ENCODE results near the gene MB21D2.

Gene MB21D2

DNA sequence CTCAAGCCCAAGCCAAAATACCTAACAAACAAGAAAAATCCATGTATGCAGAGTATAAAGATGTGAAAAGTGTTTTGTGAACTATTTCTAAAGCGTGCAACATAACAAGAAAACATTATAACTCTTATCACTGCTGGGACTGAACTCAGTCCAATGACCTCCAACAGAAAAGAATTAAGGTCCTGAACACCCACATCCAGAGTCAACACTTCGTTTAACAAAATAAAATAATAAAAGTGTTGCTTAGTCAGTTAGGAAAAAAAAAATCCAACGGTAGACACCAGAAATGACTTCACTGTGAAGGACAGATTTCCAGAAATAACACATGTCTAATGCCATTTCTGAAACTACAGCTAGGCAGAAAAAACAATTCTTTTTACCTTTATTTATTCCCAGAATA lies 28.0 kb downstream of the MB21D2 start:
- DNase-seq: no peak

DNA sequence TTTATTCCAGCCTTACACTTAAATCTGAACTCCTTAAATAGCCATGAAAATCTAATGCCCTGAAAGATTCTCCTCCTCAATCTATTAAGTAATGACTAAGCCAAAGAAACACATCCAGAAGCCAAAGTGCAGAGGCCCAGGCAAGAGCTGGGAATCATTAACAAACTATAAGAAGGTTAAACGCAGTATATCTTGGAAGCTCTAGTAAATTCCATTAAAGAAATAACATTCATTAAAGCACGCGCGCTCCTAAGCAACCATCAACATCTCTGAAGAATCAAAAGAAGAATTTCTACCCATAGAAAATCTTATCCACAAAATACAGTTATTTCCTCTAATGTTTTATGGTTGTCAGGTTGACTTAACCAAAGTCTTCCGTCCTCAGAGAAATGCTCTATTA lies 29.5 kb downstream of the MB21D2 start:
- DNase-seq: no peak

DNA sequence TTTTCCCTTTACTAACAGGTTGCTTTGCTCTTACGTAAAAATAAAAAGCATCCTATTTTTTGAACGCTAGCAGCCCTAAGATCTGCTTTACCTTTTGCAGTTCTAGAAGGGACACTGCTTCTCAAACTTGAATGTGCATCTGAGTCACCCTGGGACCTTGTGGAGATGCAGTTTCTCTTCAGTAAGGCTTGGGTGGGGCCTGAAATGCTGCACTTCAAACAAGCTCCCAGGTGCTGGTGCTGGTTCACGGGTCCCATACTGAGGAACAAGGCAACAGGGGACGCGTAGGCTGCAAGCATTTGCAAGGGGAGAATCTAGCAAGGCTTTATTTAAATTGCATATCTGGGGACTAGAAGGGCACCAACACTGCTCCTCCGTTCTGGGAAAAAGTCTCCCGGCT lies 30.0 kb downstream of the MB21D2 start:
- DNase-seq: no peak

DNA sequence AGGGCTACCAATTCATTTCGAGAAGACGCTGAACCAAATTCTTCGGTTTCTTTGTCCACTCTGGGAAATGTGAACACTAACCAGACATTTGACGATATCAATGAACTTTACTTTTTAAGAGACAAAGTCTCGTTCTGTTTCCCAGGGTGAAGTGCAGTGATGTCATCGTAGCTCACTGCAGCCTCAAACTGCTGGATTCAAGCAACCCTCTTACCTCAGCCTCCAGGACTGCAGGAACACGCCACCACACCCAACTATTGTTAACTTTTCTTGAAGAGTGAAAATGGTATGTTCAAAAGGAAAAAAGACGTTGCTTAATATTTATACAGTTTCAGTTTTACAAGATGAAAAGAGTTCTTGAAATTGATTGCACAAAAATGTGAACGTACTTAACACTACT lies 30.6 kb downstream of the MB21D2 start:
- DNase-seq: no peak

DNA sequence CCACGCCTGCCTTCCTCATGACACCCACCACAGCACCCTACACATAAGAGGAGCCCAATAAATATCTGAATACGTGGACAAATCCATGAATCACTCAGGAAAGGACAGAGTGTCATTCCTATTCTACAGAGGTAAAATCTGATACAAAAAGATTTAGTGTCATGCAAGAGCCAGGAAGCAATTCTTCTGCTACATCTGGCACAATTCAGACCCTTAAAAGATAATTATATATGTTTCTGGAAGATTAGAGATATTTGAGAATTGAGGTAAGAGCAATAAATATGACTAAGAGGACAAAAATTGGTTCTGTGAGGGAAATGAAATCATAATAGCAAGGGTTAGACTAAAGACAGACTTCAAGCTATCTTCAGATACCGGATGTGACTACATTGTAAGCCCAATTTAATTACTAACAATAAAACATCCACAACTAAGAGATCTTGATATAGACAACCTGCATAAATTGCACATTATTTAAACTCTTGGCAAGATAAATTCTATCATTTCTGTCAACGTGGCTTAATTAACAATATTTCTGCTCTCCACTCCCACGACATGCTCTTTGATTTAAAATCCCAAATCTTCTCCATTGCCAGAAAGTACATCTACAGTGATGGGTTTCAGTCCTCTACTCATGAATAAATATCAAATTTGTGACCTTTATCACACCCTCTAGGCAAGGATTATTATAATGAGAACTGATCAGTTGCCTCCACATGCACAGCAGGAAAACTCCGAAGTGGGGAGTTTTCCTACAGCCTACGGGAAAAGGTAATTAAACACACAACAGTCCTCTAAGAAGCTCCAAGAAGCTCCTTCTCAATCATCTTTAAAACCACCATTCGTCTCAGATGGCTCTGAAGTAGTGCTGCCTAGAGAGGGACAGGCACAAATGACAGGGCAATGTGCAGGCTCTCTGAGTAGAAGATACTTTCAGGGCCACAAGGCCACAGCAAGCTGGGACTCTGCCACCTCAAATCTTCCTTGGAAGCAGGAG lies 32.6 kb downstream of the MB21D2 start:
- DNase-seq: no peak

DNA sequence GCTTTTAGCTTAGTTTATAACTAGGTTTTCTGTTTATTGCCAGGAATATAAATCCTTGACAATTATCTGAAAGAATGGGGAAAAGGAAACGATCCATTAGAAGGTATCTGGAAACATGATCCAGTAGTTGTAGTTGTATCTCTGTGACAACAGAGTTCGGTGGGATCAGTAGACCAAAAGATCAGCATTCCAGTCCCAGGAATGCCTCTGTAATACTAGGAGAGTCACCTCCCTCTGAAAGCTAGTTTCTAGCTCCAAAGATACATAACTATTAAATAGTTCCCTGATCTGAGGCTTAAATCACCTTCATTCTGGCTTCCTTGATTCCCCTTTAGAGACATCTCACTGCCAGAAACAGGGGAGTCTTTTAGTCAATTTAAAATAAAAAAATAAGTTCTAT lies 34.1 kb downstream of the MB21D2 start:
- DNase-seq: no peak

DNA sequence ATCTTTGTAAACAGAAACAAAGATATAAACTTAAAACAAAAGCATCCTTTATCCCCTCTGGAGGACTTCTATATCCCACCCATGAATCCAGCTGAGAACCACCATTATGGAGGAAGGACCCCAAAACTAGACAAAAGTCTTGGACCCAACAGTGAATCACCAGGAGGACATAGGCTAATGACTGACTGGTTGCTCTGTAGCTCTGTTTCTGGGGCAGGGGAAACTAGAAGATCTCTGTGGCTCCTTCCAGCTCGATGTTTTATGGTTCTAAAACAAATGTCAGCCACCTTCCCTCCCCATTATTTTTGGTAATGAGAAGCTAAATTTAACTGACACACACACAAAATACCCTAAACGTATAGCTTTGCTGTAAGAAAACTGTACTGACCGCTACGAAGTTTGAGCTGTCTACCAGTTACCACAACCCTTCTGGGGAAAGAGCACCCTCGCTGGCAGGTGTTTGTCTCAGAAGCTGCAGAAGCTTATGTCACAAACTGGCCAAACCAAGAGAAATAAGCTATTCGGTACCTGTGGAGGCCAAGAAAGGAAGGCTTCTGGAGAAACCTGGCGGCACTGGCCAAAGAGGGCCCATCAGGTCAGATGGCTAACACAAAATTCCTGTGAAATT lies 36.4 kb downstream of the MB21D2 start:
- no peak for DNase-seq

DNA sequence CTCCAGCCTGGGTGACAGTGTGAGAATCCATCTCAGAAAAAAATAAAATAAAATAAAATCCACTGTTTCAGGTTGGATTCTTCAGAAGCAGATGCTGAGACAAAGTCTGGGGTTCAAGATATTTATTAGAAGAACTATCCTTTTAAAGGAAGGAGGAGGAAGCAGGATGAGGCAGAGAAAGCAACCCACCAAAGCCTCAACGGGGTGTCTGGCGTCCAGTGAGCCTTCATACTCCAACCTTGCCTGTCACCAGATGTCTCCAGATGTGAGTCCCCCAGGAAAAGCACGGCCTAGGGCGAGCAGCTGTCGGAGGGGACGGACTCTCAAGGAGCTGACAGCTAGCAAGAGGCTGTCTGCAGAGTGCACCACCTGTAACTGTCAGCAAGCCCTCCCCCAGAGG lies 37.3 kb downstream of the MB21D2 start:
- no peak for DNase-seq

DNA sequence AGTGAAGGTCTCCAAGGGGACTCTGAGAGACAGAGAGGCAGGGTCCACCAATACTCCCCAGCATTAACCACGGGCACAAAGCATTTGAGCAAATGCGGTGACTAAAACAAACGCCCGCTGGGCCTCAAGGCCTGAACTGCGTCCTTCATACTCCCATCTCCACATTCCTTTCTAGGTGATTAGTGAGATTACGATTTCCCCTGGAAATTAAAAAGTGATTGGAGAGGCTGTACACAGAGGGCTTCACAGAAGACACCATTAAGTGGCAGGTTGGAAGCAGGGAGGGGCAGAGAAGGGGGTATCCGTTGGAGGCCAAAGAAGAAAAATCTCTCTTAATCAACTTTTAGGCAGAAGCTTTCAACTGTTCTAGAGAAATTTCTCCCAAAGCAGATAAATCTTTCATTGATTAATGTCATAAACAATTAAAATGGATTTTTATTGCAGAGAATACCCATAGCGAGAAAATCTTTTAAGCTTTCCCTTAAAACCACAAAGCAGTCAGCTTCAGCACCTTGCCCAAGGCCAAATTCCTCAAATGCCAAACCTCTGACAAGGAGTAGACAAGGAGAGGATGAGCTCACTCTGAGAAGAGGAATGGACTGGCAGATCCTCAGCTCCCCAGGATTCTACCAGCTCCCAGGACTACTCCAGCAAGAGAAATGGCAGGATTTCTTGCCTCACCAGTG lies 38.2 kb downstream of the MB21D2 start:
- no peak for DNase-seq

DNA sequence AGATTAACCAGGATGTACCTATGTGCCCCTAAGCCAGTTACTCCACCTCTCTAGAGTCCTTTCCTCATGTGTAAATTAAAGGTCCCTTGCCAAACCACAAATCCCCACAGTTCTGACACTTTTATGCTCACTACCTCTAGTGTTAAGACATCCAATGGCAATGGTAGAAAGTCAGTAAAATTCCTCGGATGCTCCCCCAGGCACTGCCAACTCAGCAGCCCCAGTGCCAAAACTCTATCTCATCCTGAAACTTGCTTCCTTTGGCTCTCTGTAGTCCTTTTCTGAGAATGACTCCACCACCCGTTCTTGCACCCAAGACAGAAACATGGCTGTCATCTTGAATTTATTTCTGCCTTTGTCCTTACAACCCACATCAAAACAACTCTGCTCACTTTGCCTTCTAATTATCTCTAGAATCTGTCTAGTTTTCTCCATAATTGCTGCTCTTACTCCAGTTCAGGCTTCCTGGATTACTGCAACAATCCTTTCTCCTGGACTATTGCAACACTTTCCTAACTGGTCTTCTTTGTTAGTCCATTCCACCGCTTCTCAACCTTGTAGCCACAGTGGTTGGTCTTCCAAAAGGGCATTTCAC lies 41.6 kb downstream of the MB21D2 start:
- DNase-seq: no peak

DNA sequence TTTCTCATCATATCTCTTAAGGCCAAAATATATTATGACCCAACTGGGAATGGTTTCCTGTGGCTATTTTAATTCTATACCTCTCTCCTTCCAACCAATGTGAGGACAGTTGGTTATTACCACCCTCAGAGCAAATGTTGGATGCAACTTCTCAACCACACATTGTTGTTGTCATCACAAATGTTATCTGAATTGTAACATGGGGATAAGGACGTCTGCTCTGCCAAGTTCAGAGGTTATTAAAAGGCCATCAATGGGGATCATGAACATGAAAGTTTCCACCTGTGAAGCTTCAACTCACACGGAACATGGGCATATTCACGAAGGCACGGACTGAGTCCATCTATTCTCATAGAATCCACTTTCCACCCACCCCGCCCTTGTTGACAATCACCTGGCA lies 46.8 kb downstream of the MB21D2 start:
- no peak for DNase-seq

DNA sequence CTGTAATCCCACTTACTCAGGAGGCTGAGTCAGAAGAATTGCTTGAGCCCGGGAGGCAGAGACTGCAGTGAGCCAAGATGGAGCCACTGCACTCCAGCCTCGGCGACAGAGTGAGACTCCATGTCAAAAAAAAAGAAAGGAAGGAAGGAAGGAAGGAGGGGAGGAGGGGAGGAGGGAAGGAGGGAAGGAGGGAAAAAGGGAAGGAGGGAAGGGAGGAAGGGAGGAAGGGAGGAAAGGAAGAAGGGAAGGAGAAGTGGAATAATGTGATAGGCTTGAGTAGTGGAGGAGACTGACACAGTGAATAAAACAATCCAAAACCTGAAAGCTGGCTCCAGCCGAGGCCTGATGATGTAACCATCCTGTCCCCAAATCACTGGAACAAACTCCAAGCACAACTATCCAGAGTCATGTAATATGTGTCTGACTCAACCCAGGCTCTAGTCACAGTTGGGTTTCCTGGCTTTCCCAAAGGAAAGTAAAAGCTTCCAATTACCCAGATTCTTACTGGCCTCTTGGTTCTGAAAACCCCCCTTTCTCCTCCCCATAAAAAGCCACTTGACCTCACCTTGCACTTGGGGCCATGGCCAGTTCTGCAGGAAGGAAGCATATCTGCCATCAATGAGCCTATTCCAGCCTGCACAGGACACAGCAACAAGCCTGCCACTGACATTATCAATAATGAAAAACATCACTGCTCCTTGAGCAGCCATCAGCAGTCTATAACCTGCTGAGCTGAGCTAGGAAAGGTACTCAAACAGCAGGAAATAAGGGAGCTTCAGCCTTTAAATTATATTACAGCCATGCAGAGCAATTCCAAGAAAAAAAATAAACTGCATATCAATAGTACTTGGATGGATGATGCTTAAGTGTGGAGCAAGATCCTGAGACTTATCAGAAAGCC lies 48.3 kb downstream of the MB21D2 start:
- DNase-seq: no peak

DNA sequence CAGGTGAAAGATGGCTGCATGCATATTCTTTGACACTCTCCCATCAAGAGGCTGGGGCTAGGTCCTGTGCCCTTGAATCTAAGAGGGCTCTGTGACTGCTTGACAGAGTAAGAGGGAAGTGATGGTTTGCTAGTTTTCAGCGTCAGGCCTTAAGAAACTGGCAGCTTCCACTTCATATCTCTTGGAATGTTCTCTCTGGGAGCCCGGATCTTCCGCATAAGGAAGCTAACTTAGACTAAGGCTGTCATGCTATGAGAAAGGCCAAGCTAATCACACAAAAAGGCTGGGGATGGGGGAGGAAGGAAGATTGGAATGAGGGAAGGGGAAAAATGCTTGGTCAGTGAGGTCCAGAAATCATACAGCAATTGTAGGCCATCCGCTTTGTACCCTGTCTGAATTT lies 50.0 kb downstream of the MB21D2 start:
- DNase-seq: no peak

DNA sequence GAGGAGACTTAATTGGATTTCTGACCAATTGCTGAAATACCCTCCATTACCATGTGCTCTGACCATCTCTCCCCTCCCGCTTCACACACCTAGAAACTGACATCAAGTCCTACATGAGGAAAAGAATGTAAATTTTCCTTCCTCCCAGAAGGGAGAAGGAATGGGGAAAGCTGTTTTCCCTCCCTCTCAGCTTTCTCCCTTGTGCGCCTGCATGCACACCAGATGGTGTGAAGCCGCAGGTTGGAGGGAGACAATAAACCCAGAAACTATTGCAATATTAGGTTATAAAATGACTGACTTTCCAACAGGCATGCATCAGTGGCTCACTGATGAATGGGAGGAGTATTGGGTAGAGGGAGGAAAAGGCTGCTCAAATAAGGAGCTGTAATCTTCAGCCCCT lies 50.9 kb downstream of the MB21D2 start:
- DNase-seq: no peak

DNA sequence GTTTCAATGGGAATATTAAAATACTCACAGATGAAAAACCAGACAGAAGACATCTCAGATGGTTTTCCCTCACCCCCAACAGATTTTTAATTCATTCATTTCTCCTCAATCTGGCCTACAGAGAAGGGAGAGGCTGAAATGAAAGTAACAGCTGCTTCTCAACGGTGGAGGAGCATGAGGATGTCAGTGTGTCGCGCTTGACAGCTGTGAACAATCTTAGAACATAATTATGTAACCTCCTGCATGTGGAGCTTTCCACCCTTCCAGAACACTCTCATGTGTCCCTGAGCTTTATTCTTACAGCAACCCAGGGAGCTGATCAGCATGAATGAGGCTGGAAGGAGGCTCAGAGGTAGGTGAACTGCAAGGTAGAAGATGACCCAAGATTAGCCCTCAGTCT lies 52.7 kb downstream of the MB21D2 start:
- no peak for DNase-seq

DNA sequence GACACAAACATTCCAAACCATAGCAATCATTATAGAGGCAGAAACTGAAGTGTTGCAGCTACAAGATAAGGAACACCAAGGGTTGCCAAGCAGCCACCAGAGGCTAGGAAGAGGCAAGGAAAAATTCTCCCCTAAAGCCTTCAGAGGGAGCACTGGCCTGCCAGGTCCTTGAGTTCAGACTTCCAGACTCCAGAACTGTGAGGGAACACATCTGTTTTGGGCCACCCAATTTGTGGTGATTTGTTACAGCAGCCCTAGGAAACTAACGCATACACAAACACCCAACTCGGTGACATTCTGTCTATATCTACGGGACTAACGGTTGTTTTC lies 54.6 kb downstream of the MB21D2 start:
- DNase-seq: no peak

DNA sequence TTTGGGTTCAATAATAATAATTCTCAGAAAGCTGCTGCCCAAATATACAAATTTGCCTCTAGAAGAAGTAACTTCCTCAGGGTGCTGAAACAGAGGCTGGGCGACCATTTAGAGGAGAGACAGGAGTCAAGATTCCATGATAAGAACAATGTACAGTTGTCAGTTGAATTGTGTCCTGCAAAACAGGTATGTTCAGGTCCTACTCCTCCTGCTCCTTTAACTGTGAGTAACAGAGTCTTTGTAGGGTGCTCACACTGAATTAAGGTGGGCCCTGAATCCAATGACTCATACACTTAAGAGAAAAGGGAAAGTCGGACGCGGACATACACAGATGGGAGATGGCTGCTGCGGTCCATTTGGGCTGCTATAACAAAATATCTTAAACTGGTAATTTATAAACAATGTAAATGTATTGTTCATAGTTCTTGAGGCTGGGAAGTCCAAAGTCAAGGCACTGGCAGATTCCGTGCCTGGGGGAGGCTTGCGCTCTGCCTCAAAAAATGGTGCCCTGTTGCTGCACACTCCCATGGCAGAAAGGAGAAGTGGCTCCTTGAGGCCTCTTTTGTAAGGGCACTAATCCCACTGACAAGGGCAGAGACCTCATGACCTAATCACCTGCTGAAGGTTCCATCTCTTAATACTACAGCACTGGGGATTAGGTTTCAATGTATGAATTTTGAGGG lies 55.1 kb downstream of the MB21D2 start:
- DNase-seq: no peak

DNA sequence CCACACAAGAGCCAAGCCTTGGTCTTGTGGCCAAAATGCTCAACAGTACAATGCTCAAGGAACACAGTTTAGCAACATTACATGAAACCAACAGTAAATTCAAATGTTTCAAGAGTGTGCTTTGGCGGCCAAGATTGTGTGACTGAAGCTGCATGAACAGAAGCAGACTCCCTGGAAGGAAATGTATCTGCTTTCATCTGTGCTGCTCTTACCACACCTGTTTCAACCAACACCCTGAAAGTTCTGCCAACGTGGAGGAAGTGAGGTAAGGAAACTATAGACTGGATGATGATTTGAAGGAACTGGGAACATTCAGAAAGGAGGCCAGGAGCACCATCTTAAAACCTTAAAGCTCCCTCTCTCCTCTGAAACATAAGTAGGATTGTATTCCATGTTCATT lies 55.7 kb downstream of the MB21D2 start:
- no peak for DNase-seq

DNA sequence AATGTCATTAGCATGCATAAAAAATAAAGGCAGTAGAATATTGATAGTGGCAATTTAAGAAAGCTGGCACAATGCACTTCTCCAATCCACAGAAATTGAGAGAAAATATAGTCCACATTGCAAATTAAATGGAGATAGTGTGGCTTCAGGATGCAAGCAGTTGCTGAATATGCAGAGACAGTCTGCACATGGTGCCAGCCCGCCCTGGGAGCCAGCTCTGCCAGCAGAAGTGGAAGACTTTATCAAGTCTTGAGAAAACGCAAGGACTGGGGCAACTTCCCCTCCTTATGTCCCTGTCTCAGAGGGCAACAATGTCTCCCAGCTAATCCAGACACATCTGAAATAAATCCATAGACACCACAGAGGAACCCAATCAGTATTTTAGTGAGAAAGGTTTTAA lies 57.2 kb downstream of the MB21D2 start:
- no peak for DNase-seq

DNA sequence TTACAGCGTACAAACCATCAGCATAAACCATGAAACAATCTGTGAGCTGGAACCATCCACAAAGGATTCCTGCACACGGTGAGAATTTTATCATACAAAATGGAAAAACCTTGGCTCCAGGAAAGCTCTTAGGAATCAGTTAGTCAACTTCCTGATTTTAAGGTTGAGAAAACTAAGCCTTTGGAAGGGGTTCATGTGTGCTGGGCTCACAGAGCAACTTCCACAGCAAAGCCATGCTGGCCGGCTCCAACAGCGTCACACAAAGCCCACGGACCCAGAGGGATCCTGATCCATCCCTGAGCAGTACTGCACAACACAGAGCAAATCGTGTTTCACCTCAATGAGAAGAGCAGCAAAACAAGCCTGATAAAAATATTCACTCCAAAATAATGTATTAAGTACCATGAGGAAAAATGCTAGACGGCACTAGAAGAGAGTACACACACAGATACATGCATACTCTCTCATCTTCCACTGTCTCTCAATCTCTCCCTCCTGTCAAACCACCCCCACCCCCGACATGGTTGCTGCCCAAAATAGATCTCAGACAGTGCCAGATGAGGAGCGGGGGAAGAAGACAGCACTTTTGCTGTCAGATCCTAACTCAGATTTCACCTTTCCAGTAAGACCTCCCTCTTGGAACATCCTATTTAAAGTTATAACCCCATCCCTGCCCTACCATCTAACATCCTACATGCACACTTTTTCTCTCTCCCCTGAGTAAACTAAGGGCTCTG lies 58.6 kb downstream of the MB21D2 start:
- no peak for DNase-seq

DNA sequence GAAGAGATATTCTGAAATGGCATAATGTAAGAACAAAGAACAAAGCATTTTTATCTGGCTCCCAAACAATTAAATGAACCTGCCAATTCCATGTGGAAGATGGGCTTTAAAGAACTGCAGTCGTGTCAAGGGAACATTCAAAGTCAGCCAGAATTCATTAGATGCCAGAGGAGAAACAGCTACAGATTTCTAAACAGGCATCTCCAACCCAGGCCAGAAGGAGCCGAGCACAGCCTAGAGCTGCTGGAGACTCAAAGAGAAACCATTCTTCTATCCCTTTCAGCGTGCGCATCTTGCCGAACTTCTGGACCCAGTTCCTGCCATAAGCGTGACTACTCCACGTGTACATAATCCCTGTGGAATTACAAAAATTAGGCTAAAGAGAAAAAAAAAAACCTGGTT lies 60.4 kb downstream of the MB21D2 start:
- no peak for DNase-seq
